Measurements from ENCODE around the gene HNF4A.

HNF4A gene

DNA sequence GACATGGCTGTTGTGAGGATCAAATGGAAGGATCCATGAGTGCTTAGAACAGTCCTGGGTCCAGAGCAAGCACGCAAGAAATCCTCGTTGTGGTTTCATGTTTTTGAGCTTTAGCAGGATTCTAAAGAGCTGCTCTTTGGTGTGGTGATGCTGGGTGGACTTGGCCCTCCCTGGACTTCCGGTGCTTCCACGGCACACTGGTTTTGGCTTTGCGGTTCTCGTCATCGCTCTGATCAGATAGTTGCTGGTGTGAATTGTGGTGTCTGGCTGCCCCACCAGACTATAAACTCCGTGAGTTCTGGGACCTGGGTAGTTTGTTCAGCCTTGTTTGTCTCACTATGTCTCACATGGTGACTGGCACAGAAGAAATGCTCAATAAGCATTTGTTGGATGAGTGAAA is 3.3 kb downstream of the HNF4A start:
- H3K4me3 ChIP-seq (ENCODE audit: low read depth, low read length): no peak overlapping the region
- TF ChIP-seq, protein P1, sequence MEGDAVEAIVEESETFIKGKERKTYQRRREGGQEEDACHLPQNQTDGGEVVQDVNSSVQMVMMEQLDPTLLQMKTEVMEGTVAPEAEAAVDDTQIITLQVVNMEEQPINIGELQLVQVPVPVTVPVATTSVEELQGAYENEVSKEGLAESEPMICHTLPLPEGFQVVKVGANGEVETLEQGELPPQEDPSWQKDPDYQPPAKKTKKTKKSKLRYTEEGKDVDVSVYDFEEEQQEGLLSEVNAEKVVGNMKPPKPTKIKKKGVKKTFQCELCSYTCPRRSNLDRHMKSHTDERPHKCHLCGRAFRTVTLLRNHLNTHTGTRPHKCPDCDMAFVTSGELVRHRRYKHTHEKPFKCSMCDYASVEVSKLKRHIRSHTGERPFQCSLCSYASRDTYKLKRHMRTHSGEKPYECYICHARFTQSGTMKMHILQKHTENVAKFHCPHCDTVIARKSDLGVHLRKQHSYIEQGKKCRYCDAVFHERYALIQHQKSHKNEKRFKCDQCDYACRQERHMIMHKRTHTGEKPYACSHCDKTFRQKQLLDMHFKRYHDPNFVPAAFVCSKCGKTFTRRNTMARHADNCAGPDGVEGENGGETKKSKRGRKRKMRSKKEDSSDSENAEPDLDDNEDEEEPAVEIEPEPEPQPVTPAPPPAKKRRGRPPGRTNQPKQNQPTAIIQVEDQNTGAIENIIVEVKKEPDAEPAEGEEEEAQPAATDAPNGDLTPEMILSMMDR (IDR thresholded peaks at IDR 0.05; ENCODE audit: control insufficient read depth, extremely low read depth, insufficient read depth): no peak
- no peak for DNase-seq (ENCODE audit: low read depth)

DNA sequence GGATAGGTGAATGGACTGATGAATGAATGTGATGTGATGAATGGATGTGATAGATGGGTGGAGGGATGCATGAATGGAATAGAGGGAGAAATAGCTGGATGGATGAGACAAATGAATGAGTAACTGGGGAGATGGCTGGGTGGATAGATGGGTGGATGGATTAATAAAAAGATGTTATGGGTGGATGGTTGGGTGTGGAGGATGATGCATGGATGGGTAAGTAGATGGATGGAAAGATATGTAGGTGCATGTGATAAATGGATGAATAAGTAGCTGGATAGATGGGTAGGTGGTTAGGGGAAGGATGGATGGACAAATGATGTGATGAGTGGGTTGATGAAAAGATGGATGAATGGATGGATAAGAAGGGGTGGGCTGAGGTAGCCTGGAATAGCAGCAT is 4.7 kb downstream of the HNF4A start:
- TF ChIP-seq, protein P1 (IDR thresholded peaks at IDR 0.05; ENCODE audit: control insufficient read depth, extremely low read depth, insufficient read depth): no peak
- DNase-seq (ENCODE audit: low read depth): no peak
- no peak overlapping the region for H3K4me3 ChIP-seq (ENCODE audit: low read depth, low read length)

DNA sequence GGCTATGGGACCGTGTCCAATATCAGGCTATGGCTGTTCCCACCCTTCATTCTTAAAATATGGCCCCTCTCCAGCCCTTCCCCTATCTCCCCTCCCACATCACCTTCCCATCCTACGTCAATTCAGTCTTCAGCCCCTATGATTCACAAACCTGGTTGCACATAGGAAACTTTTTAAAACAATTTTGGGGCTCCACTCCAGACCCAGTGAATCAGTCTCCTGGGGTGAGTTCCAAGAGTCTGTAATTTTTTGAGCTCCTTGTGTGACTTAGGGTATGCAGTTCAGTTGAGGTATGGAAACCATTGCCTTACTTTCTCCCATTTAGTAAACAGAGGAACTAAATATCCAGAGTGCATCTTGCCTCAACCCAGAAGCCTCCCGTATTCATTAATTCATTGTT is 5.5 kb downstream of the HNF4A start:
- TF ChIP-seq, protein P1 (IDR thresholded peaks at IDR 0.05; ENCODE audit: control insufficient read depth, extremely low read depth, insufficient read depth): no peak
- DNase-seq (ENCODE audit: low read depth): no peak
- H3K4me3 ChIP-seq (ENCODE audit: low read depth, low read length): no peak overlapping the region

DNA sequence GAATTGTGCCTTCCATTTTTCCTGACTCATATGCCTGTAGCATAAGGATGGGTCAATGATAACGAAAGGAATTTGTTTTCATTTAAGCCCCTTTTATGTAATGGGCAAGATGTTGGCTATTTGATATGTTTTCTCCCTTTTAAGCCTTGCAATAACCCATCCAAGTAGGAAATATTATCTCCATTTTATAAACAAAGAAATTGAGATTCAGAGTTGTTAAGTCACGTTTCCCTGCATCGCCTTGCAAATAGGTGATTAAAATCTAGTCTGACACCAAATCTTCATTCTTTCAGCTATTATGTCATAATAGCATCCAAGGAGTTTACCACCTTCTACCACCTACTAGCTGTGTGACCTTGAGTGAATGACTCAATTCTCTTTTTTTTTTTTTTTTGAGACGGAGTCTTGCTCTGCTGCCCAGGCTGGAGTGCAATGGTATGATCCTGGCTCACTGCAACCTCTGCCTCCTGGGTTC is 7.0 kb downstream of the HNF4A start:
- DNase-seq (ENCODE audit: low read depth): no peak
- H3K4me3 ChIP-seq (ENCODE audit: low read depth, low read length): no peak overlapping the region
- TF ChIP-seq, protein P1 (IDR thresholded peaks at IDR 0.05; ENCODE audit: control insufficient read depth, extremely low read depth, insufficient read depth): no peak

DNA sequence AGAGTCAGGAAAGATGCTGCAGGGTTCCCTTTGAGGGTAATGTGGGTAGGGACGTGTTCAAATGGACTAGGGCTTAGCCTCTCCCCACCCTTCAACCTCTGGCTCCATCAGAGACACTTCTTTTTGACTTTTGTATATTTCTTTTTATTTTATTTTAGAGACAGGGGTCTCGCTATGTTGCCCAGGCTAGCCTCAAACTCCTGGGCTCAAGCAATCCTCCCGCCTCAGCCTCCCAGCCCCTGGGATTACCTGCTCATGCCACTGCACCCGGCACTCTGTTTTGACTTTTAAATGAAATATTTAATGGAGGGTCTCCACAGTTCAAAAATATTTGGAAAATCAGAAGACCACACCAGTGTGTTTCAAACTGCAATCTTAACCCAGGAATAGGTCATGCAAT is 8.6 kb downstream of the HNF4A start:
- DNase-seq (ENCODE audit: low read depth): no peak
- no peak overlapping the region for H3K4me3 ChIP-seq (ENCODE audit: low read depth, low read length)
- TF ChIP-seq, protein P1 (IDR thresholded peaks at IDR 0.05; ENCODE audit: control insufficient read depth, extremely low read depth, insufficient read depth): no peak

DNA sequence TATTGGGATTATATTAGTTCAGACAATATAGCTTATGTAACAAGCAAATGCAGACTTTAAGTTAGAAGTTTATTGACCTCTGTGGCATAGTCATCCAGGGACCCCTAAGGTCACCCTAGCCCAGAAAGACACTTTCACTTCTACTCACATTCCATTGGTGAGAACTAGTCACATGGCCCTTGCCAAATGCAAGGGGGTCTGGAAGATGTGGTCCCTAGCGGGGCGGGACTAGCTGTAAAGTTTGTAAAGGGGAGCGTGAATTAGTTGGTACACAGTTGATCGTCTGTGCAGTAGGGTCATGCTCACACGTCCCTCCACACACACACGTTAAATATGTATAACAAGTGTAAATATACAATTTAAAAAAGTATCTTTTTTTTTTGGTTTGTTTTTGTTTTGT is 9.3 kb downstream of the HNF4A start:
- TF ChIP-seq, protein P1 (IDR thresholded peaks at IDR 0.05; ENCODE audit: control insufficient read depth, extremely low read depth, insufficient read depth): no peak
- H3K4me3 ChIP-seq (ENCODE audit: low read depth, low read length): no peak overlapping the region
- no peak for DNase-seq (ENCODE audit: low read depth)

DNA sequence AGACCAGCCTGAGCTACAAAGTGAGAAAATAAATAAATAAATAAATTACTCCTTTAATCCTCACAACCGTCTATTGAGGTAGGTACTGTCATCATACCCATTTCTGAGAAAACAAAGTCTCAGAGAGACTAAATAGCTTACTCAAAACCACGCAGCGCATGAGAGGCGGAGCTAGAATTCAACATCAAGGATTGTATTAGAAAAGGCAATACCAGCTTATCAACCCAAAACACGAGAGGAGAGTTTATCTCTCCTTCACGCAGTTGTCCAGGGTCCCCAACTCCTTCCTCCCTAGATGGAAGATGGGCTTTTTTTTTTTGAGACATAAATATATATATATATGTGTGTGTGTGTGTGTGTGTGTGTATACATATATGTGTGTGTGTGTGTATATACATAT is 12.2 kb downstream of the HNF4A start:
- DNase-seq (ENCODE audit: low read depth): no peak
- H3K4me3 ChIP-seq (ENCODE audit: low read depth, low read length): no peak overlapping the region
- TF ChIP-seq, protein P1 (IDR thresholded peaks at IDR 0.05; ENCODE audit: control insufficient read depth, extremely low read depth, insufficient read depth): no peak

Measured in LNCaP clone FGC (cell line).